ENCODE results near the gene SLC25A30. TPM values are rescaled to one million over a fixed set of nuclear protein-coding genes. Genes with fewer than 3 reads are reported as not detected.

SLC25A30 gene
- total and polyA plus RNA-seq, 2 of the 13 experiments (the other 11 are each of a cell fraction or from before 2014, with no cell fraction given) = 19.6 to 22.5 TPM

DNA sequence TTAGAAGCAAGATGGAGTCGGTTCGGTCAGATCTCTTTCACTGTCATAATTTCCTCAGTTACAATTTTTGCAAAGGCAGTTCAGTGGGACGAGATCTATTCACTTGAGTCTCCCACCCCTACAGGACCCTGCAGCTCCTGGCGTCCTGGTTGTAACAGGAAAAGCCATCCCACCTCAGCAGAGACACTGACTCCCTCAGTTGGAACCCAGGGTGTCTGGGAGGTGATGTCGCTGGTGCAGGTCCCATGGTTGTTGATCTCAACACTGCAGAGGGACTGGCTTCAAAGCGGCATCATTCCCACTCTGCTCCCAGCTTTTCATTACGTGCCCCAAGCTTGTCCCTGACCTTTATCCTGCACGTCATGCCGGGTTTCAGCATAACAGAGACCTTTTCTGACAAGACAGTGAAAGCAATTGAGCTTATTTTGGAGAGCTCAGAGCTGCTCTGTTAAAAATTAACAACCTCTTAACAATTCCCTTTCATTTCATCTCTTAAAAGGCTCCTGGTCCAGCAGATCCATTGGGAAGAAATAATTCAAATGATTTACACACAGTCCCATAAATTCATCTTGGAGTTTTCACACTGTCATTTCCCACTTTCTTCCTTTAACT, 29.0 kb upstream of the SLC25A30 start (continued):
- no peak for TF ChIP-seq ZNF557 (CRISPR knock-in tag; IDR thresholded peaks at IDR 0.05)
- TF ChIP-seq, protein P1, sequence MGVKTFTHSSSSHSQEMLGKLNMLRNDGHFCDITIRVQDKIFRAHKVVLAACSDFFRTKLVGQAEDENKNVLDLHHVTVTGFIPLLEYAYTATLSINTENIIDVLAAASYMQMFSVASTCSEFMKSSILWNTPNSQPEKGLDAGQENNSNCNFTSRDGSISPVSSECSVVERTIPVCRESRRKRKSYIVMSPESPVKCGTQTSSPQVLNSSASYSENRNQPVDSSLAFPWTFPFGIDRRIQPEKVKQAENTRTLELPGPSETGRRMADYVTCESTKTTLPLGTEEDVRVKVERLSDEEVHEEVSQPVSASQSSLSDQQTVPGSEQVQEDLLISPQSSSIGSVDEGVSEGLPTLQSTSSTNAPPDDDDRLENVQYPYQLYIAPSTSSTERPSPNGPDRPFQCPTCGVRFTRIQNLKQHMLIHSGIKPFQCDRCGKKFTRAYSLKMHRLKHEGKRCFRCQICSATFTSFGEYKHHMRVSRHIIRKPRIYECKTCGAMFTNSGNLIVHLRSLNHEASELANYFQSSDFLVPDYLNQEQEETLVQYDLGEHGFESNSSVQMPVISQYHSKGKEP (CRISPR knock-in tag; IDR thresholded peaks at IDR 0.05) = no peak
- TF ChIP-seq ZNF460 (CRISPR knock-in tag; IDR thresholded peaks at IDR 0.05; ENCODE audit: borderline replicate concordance) = no peak
- TF ChIP-seq NR3C1 (CRISPR knock-in tag; IDR thresholded peaks at IDR 0.05) = no peak
- TF ChIP-seq, protein P2, sequence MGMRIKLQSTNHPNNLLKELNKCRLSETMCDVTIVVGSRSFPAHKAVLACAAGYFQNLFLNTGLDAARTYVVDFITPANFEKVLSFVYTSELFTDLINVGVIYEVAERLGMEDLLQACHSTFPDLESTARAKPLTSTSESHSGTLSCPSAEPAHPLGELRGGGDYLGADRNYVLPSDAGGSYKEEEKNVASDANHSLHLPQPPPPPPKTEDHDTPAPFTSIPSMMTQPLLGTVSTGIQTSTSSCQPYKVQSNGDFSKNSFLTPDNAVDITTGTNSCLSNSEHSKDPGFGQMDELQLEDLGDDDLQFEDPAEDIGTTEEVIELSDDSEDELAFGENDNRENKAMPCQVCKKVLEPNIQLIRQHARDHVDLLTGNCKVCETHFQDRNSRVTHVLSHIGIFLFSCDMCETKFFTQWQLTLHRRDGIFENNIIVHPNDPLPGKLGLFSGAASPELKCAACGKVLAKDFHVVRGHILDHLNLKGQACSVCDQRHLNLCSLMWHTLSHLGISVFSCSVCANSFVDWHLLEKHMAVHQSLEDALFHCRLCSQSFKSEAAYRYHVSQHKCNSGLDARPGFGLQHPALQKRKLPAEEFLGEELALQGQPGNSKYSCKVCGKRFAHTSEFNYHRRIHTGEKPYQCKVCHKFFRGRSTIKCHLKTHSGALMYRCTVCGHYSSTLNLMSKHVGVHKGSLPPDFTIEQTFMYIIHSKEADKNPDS (CRISPR knock-in tag; IDR thresholded peaks at IDR 0.05) = no peak
- TF ChIP-seq MBNL3 (CRISPR knock-in tag; conservative IDR thresholded peaks at IDR 0.05) = peak; percentile 56; the same call in 1 of the 2 replicates
- peak; percentile 89 for TF ChIP-seq TCF7 (IDR thresholded peaks at IDR 0.05; ENCODE audit: low read depth)
- TF ChIP-seq MLLT10 (CRISPR knock-in tag; IDR thresholded peaks at IDR 0.05) = no peak
- TF ChIP-seq, protein P3, sequence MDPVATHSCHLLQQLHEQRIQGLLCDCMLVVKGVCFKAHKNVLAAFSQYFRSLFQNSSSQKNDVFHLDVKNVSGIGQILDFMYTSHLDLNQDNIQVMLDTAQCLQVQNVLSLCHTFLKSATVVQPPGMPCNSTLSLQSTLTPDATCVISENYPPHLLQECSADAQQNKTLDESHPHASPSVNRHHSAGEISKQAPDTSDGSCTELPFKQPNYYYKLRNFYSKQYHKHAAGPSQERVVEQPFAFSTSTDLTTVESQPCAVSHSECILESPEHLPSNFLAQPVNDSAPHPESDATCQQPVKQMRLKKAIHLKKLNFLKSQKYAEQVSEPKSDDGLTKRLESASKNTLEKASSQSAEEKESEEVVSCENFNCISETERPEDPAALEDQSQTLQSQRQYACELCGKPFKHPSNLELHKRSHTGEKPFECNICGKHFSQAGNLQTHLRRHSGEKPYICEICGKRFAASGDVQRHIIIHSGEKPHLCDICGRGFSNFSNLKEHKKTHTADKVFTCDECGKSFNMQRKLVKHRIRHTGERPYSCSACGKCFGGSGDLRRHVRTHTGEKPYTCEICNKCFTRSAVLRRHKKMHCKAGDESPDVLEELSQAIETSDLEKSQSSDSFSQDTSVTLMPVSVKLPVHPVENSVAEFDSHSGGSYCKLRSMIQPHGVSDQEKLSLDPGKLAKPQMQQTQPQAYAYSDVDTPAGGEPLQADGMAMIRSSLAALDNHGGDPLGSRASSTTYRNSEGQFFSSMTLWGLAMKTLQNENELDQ (CRISPR knock-in tag; IDR thresholded peaks at IDR 0.05; ENCODE audit: borderline replicate concordance) = no peak
- TF ChIP-seq ZNF737 (CRISPR knock-in tag; IDR thresholded peaks at IDR 0.05; ENCODE audit: borderline replicate concordance) = no peak
- TF ChIP-seq FOSL2 (CRISPR knock-in tag; IDR thresholded peaks at IDR 0.05) = peak; percentile 83
- peak; percentile 81; the same call in 1 of the 2 replicates for TF ChIP-seq KLF11 (CRISPR knock-in tag; IDR thresholded peaks at IDR 0.05)
- TF ChIP-seq, protein P4, sequence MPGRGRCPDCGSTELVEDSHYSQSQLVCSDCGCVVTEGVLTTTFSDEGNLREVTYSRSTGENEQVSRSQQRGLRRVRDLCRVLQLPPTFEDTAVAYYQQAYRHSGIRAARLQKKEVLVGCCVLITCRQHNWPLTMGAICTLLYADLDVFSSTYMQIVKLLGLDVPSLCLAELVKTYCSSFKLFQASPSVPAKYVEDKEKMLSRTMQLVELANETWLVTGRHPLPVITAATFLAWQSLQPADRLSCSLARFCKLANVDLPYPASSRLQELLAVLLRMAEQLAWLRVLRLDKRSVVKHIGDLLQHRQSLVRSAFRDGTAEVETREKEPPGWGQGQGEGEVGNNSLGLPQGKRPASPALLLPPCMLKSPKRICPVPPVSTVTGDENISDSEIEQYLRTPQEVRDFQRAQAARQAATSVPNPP (CRISPR knock-in tag; IDR thresholded peaks at IDR 0.05) = no peak
- TF ChIP-seq SMARCE1 (IDR thresholded peaks at IDR 0.05; ENCODE audit: borderline replicate concordance) = no peak
- no peak for TF ChIP-seq ZNF552 (CRISPR knock-in tag; IDR thresholded peaks at IDR 0.05; ENCODE audit: borderline replicate concordance)
- TF ChIP-seq ZSCAN21 (CRISPR knock-in tag; IDR thresholded peaks at IDR 0.05; ENCODE audit: borderline replicate concordance) = peak; percentile 74; the same call in 1 of the 2 replicates
- no peak for TF ChIP-seq ZC3H13 (CRISPR knock-in tag; IDR thresholded peaks at IDR 0.05)
- no peak for TF ChIP-seq ZNF577 (CRISPR knock-in tag; IDR thresholded peaks at IDR 0.05; ENCODE audit: borderline replicate concordance, low read depth)
- TF ChIP-seq, protein P5, sequence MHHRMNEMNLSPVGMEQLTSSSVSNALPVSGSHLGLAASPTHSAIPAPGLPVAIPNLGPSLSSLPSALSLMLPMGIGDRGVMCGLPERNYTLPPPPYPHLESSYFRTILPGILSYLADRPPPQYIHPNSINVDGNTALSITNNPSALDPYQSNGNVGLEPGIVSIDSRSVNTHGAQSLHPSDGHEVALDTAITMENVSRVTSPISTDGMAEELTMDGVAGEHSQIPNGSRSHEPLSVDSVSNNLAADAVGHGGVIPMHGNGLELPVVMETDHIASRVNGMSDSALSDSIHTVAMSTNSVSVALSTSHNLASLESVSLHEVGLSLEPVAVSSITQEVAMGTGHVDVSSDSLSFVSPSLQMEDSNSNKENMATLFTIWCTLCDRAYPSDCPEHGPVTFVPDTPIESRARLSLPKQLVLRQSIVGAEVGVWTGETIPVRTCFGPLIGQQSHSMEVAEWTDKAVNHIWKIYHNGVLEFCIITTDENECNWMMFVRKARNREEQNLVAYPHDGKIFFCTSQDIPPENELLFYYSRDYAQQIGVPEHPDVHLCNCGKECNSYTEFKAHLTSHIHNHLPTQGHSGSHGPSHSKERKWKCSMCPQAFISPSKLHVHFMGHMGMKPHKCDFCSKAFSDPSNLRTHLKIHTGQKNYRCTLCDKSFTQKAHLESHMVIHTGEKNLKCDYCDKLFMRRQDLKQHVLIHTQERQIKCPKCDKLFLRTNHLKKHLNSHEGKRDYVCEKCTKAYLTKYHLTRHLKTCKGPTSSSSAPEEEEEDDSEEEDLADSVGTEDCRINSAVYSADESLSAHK (CRISPR knock-in tag; IDR thresholded peaks at IDR 0.05; ENCODE audit: borderline replicate concordance) = no peak
- no peak for TF ChIP-seq FOXP1 (IDR thresholded peaks at IDR 0.05)
- peak; percentile 74 for TF ChIP-seq FOXP1 (CRISPR knock-in tag; IDR thresholded peaks at IDR 0.05)
- no peak for TF ChIP-seq ZNF329 (CRISPR knock-in tag; IDR thresholded peaks at IDR 0.05; ENCODE audit: low read depth)

Measured in HepG2 (cell line).